ENCODE results near the gene CAMTA1. TPM values are rescaled to one million over a fixed set of nuclear protein-coding genes. Genes with fewer than 3 reads are reported as not detected.

The CAMTA1 gene
- total RNA-seq, 1 experiment from 2014 or later = 85.2 TPM

DNA sequence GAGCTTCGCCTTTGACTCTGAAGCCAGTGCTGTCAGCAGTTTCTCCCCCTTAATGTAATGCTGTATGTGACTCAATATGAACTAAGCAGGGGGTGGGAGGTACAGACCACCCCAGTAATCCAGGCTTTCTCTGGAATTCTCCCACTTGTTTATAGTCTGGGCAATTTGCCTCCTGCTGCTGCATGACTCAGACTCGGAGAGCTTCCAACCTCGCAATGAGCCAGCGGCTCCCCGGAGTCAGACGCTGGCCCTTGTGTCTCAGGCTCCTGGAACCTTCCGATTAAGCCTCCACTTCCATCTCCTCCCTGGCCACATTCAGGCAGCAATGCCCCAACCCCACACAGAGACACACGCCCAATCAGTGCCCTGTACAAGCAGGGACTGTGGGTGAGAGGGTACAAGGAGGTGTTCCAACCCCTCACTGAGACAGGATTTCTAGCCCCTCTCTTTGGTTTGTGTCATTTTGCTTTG is 514.1 kb downstream of the CAMTA1 start:
- Histone ChIP-seq H3K4me3 (ENCODE audit: low read depth, low read length, poor library complexity, severe bottlenecking) (no peak overlapping the region), H3K27me3 (replicated peaks; ENCODE audit: insufficient read depth, low read depth, low read length, poor library complexity) (no peaks in the 10 kb centered on the region), H3K4me1 (ENCODE audit: insufficient read depth, low read length, poor library complexity, severe bottlenecking) (peaks cover 54% of the 10 kb centered on the region), H3K36me3 (ENCODE audit: insufficient read depth, low read length, poor library complexity, severe bottlenecking) (no peaks in the 10 kb centered on the region), H3K9me3 (ENCODE audit: low read depth, low read length, poor library complexity, severe bottlenecking) (no peaks in the 10 kb centered on the region), H3K27ac (ENCODE audit: low read depth, low read length, poor library complexity, severe bottlenecking) (peak overlapping the region; percentile 71)
- peak; percentile 94 for DNase-seq (ENCODE audit: low spot score)
- POLR2A ChIA-PET (ENCODE audit: low non-redundant PET) = no interaction called here
- intact Hi-C loops (cut with micrococcal nuclease; ENCODE audit: unreplicated experiment) = loop anchor here (2.0 to 10.0 kb wide), 3 partner anchors 77 to 345 kb away; no protein-coding TSS in a partner anchor
- no TSS peak for BruUV-seq (replicated peaks)
- CTCF ChIA-PET = no interaction called here
- TF ChIP-seq, protein P1, sequence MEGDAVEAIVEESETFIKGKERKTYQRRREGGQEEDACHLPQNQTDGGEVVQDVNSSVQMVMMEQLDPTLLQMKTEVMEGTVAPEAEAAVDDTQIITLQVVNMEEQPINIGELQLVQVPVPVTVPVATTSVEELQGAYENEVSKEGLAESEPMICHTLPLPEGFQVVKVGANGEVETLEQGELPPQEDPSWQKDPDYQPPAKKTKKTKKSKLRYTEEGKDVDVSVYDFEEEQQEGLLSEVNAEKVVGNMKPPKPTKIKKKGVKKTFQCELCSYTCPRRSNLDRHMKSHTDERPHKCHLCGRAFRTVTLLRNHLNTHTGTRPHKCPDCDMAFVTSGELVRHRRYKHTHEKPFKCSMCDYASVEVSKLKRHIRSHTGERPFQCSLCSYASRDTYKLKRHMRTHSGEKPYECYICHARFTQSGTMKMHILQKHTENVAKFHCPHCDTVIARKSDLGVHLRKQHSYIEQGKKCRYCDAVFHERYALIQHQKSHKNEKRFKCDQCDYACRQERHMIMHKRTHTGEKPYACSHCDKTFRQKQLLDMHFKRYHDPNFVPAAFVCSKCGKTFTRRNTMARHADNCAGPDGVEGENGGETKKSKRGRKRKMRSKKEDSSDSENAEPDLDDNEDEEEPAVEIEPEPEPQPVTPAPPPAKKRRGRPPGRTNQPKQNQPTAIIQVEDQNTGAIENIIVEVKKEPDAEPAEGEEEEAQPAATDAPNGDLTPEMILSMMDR (conservative IDR thresholded peaks at IDR 0.05; ENCODE audit: low read depth, low read length) = no peak
- TF ChIP-seq EZH2 (IDR thresholded peaks at IDR 0.05; ENCODE audit: borderline replicate concordance, low read depth, low read length, poor library complexity, severe bottlenecking) = no peak

DNA sequence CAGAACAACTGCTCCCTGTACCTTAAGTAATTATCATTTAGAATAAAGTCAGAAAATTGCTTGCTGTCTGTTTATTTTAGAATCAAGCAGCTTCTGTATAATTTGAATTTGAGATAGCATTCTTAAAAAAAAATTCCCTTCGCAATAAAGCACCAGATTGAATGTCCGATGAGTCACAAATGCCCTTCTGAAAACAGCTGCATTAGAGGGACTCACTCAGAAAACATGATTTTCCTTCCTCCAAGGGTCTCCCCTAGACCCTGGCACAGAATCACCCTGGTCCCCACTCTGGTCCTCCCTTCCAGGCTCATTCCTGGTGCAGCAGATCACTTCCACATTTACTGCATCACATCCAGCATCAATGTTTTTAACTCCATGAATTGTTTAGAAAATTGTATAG is 514.7 kb downstream of the CAMTA1 start:
- H3K4me3 ChIP-seq (ENCODE audit: low read depth, low read length, poor library complexity, severe bottlenecking) = no peak overlapping the region
- no peaks in the 10 kb centered on the region for H3K27me3 ChIP-seq (replicated peaks; ENCODE audit: insufficient read depth, low read depth, low read length, poor library complexity)
- H3K27ac ChIP-seq (ENCODE audit: low read depth, low read length, poor library complexity, severe bottlenecking) = peak overlapping the region; percentile 71
- CTCF ChIA-PET = no interaction called here
- no peak for DNase-seq (ENCODE audit: low spot score)
- peaks cover 51% of the 10 kb centered on the region for H3K4me1 ChIP-seq (ENCODE audit: insufficient read depth, low read length, poor library complexity, severe bottlenecking)
- no peaks in the 10 kb centered on the region for H3K9me3 ChIP-seq (ENCODE audit: low read depth, low read length, poor library complexity, severe bottlenecking)
- no TSS peak for BruUV-seq (replicated peaks)
- POLR2A ChIA-PET (ENCODE audit: low non-redundant PET) = no interaction called here
- TF ChIP-seq, protein P1 (conservative IDR thresholded peaks at IDR 0.05; ENCODE audit: low read depth, low read length) = no peak
- no peak for TF ChIP-seq EZH2 (IDR thresholded peaks at IDR 0.05; ENCODE audit: borderline replicate concordance, low read depth, low read length, poor library complexity, severe bottlenecking)
- intact Hi-C loops (cut with micrococcal nuclease; ENCODE audit: unreplicated experiment) = loop anchor here (2.0 to 10.0 kb wide), 4 partner anchors 77 to 345 kb away; no protein-coding TSS in a partner anchor
- H3K36me3 ChIP-seq (ENCODE audit: insufficient read depth, low read length, poor library complexity, severe bottlenecking) = no peaks in the 10 kb centered on the region

DNA sequence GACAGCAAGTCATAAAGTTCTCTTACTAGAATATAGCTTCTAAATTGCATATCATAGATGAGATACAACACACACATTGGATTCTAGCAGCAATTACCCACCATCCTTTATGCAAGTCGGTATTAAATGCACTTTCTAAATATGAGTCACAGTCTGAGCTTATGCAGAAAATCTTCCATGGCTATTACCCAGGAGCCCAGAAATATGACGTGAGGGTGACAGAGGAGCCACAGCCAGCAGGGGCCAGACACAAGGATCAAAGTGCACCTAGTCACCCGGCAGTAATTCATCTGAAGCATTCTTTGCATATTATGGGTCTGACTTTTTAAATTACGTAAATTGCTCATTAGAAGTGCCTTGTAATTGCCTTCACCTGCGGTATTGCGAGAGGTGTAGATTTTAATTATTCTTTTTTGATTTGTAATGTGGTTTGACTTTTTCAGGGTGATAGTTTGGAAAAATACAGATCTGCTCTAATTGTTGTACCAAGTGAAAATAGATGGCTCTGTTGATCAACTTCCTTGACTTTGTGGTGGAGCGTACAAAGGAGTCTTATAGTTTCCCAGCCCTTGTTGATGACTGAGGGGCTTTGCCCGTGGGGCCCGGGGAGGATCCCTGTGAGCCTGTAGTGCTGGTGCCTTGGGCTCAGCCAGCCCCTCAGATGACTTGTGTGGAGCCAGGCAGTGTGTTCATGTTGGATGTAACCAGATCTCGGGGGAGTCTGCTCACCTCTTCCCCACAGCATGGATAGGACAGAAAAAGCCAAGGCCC is 515.8 kb downstream of the CAMTA1 start:
- H3K27ac ChIP-seq (ENCODE audit: low read depth, low read length, poor library complexity, severe bottlenecking) = no peak overlapping the region
- peak; percentile 77 for DNase-seq (ENCODE audit: low spot score)
- H3K4me3 ChIP-seq (ENCODE audit: low read depth, low read length, poor library complexity, severe bottlenecking) = no peak overlapping the region
- intact Hi-C loops (cut with micrococcal nuclease; ENCODE audit: unreplicated experiment) = loop anchor here (10.0 kb wide), 1 partner anchor 244 kb away; no protein-coding TSS in a partner anchor
- peaks cover 51% of the 10 kb centered on the region for H3K4me1 ChIP-seq (ENCODE audit: insufficient read depth, low read length, poor library complexity, severe bottlenecking)
- CTCF ChIA-PET = interaction anchor here (0.6 kb wide), 1 partner anchor 56 kb away, joined by 7 read pairs; no protein-coding TSS in a partner anchor
- no TSS peak for BruUV-seq (replicated peaks)
- TF ChIP-seq, protein P1 (conservative IDR thresholded peaks at IDR 0.05; ENCODE audit: low read depth, low read length) = no peak
- TF ChIP-seq EZH2 (IDR thresholded peaks at IDR 0.05; ENCODE audit: borderline replicate concordance, low read depth, low read length, poor library complexity, severe bottlenecking) = no peak
- POLR2A ChIA-PET (ENCODE audit: low non-redundant PET) = no interaction called here
- no peaks in the 10 kb centered on the region for H3K27me3 ChIP-seq (replicated peaks; ENCODE audit: insufficient read depth, low read depth, low read length, poor library complexity)
- no peaks in the 10 kb centered on the region for H3K9me3 ChIP-seq (ENCODE audit: low read depth, low read length, poor library complexity, severe bottlenecking)
- H3K36me3 ChIP-seq (ENCODE audit: insufficient read depth, low read length, poor library complexity, severe bottlenecking) = no peaks in the 10 kb centered on the region

Measured in A673 (cell line).